Activated CD4-positive, alpha-beta T cell treated with anti-CD3 and anti-CD28 coated beads, Interleukin-2, amount 50 U/mL, for 16 hours (primary cell): ENCODE results near the gene SDF4.

Experiments used
- DNase-seq: peaks from one replicate; pipeline ENCODE4 v3.0.0-alpha.2; 2020

Gene SDF4

GRCh38 chr1:1226566-1227362, 5.0 kb downstream of the SDF4 start:
- no peak for DNase-seq

- no peak for DNase-seq
Measured at GRCh38 chr1:1225913-1226312, 5.9 kb downstream of the SDF4 start.

- no peak for DNase-seq
Measured at GRCh38 chr1:1225238-1225845, 6.5 kb downstream of the SDF4 start.

- no peak for DNase-seq
Measured at GRCh38 chr1:1223891-1224290, 7.9 kb downstream of the SDF4 start.

GRCh38 chr1:1223321-1223720, 8.5 kb downstream of the SDF4 start:
- DNase-seq, result no peak

GRCh38 chr1:1222575-1223225, 9.1 kb downstream of the SDF4 start:
- DNase-seq, result no peak

GRCh38 chr1:1221887-1222574, 9.8 kb downstream of the SDF4 start:
- no peak for DNase-seq

- no peak for DNase-seq
Measured at GRCh38 chr1:1220197-1220596, 11.6 kb downstream of the SDF4 start.

GRCh38 chr1:1219341-1219740, 12.5 kb downstream of the SDF4 start:
- DNase-seq, result peak; percentile 82

- no peak for DNase-seq
Measured at GRCh38 chr1:1218524-1219200, 13.1 kb downstream of the SDF4 start.

- DNase-seq, result no peak
Measured at GRCh38 chr1:1217621-1218523, 13.9 kb downstream of the SDF4 start.

GRCh38 chr1:1216770-1217620, 14.8 kb downstream of the SDF4 start:
- peak; percentile 78 for DNase-seq

- DNase-seq, result no peak
Measured at GRCh38 chr1:1215881-1216605, 15.8 kb downstream of the SDF4 start.

GRCh38 chr1:1215080-1215676, 16.6 kb downstream of the SDF4 start:
- no peak for DNase-seq

- DNase-seq, result peak; percentile 51
Measured at GRCh38 chr1:1213345-1214265, 18.2 kb downstream of the SDF4 start, which contains the start of gene TNFRSF4. Gene TNFRSF4, minus strand, starts transcription at chr1:1214153. Its CDS starts 26 bp downstream, at chr1:1214127.

GRCh38 chr1:1212780-1213344, 18.9 kb downstream of the SDF4 start:
- peak; percentile 62 for DNase-seq

GRCh38 chr1:1211541-1212441, 20.0 kb downstream of the SDF4 start:
- no peak for DNase-seq
